HG03378 (cell line): ENCODE results near the gene MPV17L2.

ENCODE experiments used
- ATAC-seq: cut with Tn5 transposase; IDR thresholded peaks from one replicate; pipeline ENCODE4 v1.9.1; 2021; ENCODE audit warnings: mild to moderate bottlenecking, moderate library complexity; ENCODE audit not compliant: unreplicated experiment

MPV17L2 gene

GRCh38 chr19:18232540-18233223 lies 39.7 kb downstream of the MPV17L2 start:
- ATAC-seq = no peak

- ATAC-seq = no peak
Observed at GRCh38 chr19:18233224-18233825, 40.3 kb downstream of the MPV17L2 start.

DNA sequence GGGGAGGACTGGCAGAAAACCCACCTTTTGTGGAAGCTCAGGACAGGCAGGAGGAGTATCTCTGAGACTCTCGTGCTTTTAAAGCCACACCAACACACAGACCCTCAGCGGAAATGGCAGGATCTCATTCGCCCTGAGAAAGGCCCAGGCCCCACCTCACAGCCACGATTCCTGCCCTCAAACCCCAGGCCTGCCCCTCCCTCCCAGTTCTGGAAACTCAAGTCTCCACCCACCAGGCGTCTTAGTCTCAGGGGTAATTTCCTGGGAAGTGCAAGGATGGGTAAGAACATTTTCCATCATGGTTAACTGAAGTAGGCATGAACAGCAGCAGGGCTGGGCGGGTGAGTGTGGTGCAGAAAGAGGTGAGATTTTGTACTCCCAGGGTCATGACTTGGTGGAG lies 41.2 kb downstream of the MPV17L2 start:
- ATAC-seq = no peak

DNA sequence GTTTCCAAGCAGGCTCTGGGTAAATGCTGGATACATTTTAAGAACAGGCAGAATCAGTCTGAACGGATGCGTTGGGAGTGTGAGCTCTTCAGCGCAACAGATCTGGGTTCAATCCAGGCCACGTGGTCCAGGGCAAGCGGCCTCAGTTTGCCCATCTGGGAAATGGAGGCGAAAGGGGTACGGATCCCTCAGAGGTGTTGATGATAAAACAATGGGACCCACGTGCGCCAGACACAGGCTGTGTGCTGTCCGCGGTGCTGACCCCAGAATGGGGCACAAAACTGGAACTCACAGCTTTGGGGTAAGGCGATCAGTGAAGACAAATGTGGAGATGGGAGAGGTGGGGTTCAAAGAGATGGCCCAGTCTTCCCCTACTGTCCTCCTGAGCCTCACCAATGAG lies 46.3 kb downstream of the MPV17L2 start:
- ATAC-seq = no peak

DNA sequence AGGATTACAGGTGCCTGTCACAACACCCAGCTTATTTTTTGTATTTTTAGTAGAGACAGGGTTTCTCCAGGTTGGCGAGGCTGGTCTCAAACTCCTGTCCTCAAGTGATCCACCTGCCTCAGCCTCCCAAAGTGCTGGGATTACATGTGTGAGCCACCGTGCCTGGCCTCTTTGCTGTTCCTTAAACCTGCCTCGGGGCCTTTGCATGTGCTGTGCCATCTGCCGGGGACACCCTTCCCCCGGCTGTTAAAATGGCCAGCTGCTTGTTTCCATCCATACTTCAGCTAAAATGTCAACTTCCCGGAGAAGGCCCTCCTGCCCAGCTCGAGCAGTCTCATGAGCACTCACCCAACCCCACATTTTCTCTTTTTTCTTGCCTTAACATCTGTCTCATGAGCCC lies 52.3 kb downstream of the MPV17L2 start:
- no peak for ATAC-seq
